AG09309 (cell line): ENCODE results near the gene SRPX2.
A peak's percentile ranks its signal among the peaks of the same experiment; 100 is the strongest.

Source experiments
- DNase-seq: peaks from one replicate; pipeline ENCODE4 v3.0.0-alpha.2; 2010; ENCODE audit warnings: low read depth
- H3K4me3 ChIP-seq: 2 replicates; pipeline ENCODE4 v1.5.1; 2011; ENCODE audit warnings: mild to moderate bottlenecking, low read depth, low read length, moderate library complexity; ENCODE audit not compliant: control insufficient read depth
- CTCF ChIP-seq: IDR thresholded peaks from 2 replicates; pipeline ENCODE4 v1.5.1; 2011; ENCODE audit warnings: mild to moderate bottlenecking, low read depth, low read length, inconsistent platforms; ENCODE audit not compliant: insufficient read depth, control insufficient read depth; ENCODE audit errors: missing control alignments

The SRPX2 gene

GRCh38 chrX:100609591-100609990 lies 34.4 kb upstream of the SRPX2 start:
- TF ChIP-seq CTCF, result peak; percentile 5
- no peak for DNase-seq
- no peak overlapping the region for H3K4me3 ChIP-seq

DNA sequence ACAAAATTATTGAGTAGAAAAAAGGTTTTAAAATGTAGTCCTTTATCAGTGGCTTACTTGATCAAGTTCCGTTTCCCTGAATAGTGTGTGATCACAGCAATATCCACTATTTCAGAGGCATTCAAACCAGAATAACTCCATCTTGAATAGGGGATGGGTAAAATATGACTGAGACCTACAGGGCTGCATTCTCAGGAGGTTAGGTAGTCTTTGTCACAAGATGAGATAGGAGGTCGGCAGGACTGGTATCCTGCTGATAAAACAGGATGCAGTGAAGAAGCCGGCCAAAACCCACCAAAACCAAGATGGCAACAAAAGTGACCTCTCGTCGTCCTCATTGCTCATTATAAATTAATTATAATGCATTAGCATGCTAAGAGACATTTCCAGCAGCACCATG lies 32.0 kb upstream of the SRPX2 start:
- TF ChIP-seq CTCF, result no peak
- H3K4me3 ChIP-seq, result no peak overlapping the region
- DNase-seq, result no peak

DNA sequence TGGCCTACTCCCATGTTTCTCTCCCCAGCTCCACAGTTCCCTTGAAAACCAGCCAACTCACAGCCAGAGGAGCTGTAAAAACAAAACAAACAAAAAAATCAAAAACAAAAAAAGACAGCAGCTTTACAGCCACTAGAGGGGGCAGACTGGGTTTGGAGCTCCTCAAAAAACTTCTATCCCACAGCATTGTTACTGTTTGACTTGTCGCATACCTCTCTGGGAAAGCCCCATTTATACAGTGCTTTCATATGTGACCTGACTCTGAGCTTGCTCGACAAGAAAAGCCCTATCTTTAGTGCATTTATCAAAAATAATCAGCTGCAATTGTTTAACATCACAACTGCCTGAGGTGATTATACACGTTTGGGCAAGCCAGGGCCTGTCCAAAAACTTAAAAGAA lies 29.0 kb upstream of the SRPX2 start:
- peak; percentile 20 for DNase-seq
- TF ChIP-seq CTCF, result peak; percentile 72
- H3K4me3 ChIP-seq, result no peak overlapping the region

- H3K4me3 ChIP-seq, result no peak overlapping the region
- no peak for TF ChIP-seq CTCF
- DNase-seq, result no peak
These were observed 21.0 kb upstream of the SRPX2 start for GRCh38 chrX:100623001-100623400.

GRCh38 chrX:100625985-100626491 lies 18.0 kb upstream of the SRPX2 start:
- DNase-seq, result no peak
- no peak overlapping the region for H3K4me3 ChIP-seq
- TF ChIP-seq CTCF, result no peak

DNA sequence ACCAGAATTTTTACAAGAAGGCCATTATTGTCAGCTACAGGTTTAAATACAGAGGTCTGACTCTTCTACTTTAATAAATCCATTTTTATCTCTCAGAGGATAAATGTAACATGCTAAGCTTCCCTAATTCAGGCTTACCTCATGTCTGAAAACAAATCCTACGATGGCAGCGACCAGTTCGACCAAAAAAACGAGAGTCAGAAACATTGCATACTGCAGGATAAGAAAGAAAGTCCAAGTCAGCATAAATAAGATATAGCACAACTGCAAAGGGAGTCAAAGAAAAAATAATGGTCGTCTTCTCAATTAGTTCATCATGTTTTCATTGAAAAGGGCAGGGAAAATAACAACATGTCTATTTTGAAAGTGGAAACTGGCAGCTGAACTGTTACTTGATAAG lies 9.0 kb upstream of the SRPX2 start:
- no peak for DNase-seq
- no peak overlapping the region for H3K4me3 ChIP-seq
- no peak for TF ChIP-seq CTCF

- no peak for TF ChIP-seq CTCF
- peak overlapping the region; percentile 71 for H3K4me3 ChIP-seq
- no peak for DNase-seq
These were observed 8.0 kb upstream of the SRPX2 start for GRCh38 chrX:100635989-100636320.
